Panc1 (cell line): ENCODE results near the gene SMIM36. TPM values are rescaled to one million over a fixed set of nuclear protein-coding genes. Genes with fewer than 3 reads are reported as not detected.

Source experiments
- ATAC-seq: fragments of 200-7000 bp; cut with Tn5 transposase; 2 replicates; pipeline ENCODE4 v1.9.1; 2020; ENCODE audit warnings: mild to moderate bottlenecking, moderate library complexity
- BruUV-seq: library from RNA; stranded (reverse); fragments of 400-500 nt; replicated peaks from 2 replicates; lab custom pipeline; 2021; lab: Mats Ljungman, UMichigan
- CTCF ChIA-PET: fragments of 300-600 bp; sonication (Branson Sonifier 250); formaldehyde crosslinking; loops from one replicate; lab custom pipeline; 2022; ENCODE audit warnings: antibody characterized with exemption; lab: Charles Lee
- POLR2A ChIA-PET: fragments of 300-600 bp; sonication (Branson Sonifier 250); formaldehyde crosslinking; loops from one replicate; lab custom pipeline; 2022; ENCODE audit warnings: antibody characterized with exemption; lab: Charles Lee
- DNase-seq: peaks from one replicate; pipeline ENCODE4 v3.0.0-alpha.2; 2010; ENCODE audit warnings: low read depth, low spot score
- H3K27ac ChIP-seq: 2 replicates; pipeline ENCODE4 v1.5.1; 2011; ENCODE audit warnings: mild to moderate bottlenecking, low read length, inconsistent platforms
- H3K27me3 ChIP-seq: fragments of 200-500 bp; sonication (Bioruptor generic); 2 replicates; pipeline ENCODE4 v1.6.0; 2014; ENCODE audit warnings: low read length, inconsistent platforms; ENCODE audit not compliant: control insufficient read depth, insufficient read depth
- H3K36me3 ChIP-seq: fragments of 200-500 bp; sonication (Bioruptor generic); 2 replicates; pipeline ENCODE4 v1.5.1; 2014; ENCODE audit warnings: inconsistent platforms, mild to moderate bottlenecking, low read length, moderate library complexity; ENCODE audit not compliant: control insufficient read depth, insufficient read depth
- H3K4me1 ChIP-seq: 2 replicates; pipeline ENCODE4 v1.5.1; 2011; ENCODE audit warnings: inconsistent platforms, mild to moderate bottlenecking, low read length, moderate library complexity; ENCODE audit not compliant: control insufficient read depth, insufficient read depth
- H3K4me3 ChIP-seq, 2 experiments: 2 replicates each; pipeline ENCODE4 v1.5.1; 2011 to 2012; ENCODE audit warnings: low read depth in 2 of 2, low read length in 2 of 2, mild to moderate bottlenecking in 2 of 2, inconsistent platforms in 1 of 2, moderate library complexity in 1 of 2
- H3K9me3 ChIP-seq: fragments of 200-500 bp; sonication (Bioruptor generic); 2 replicates; pipeline ENCODE4 v1.5.1; 2014; ENCODE audit warnings: low read depth, mild to moderate bottlenecking, inconsistent platforms, low read length, moderate library complexity; ENCODE audit not compliant: control insufficient read depth, insufficient read depth
- POLR2AphosphoS5 ChIP-seq: IDR thresholded peaks from 2 replicates; pipeline ENCODE4 v1.6.1; 2012; ENCODE audit warnings: mild to moderate bottlenecking, low read depth, low read length, moderate library complexity
- REST ChIP-seq, 2 experiments: IDR thresholded peaks; 2 replicates each; pipeline ENCODE4 v1.6.1; 2011 to 2012; ENCODE audit warnings: low read depth in 2 of 2, control low read depth in 1 of 2, low read length in 1 of 2, mild to moderate bottlenecking in 1 of 2, moderate library complexity in 1 of 2; ENCODE audit not compliant: insufficient read depth in 1 of 2
- SIN3A ChIP-seq: IDR thresholded peaks from 2 replicates; pipeline ENCODE4 v1.6.1; 2012; ENCODE audit warnings: low read depth, mild to moderate bottlenecking, low read length, moderate library complexity, borderline replicate concordance; ENCODE audit not compliant: insufficient read depth
- TCF7L2 ChIP-seq: IDR thresholded peaks from 2 replicates; pipeline ENCODE4 v1.6.1; 2011; ENCODE audit warnings: mild to moderate bottlenecking, low read depth, low read length, inconsistent platforms
- in situ Hi-C: cut with HindIII; loops from 2 replicates; pipeline ENCODE4 v1.10.0; 2016; ENCODE audit warnings: low sequenced_read_pairs, low pct_unique_long_range_greater_than_20kb
- intact Hi-C: fragments of 100-400 bp; cut with micrococcal nuclease; formaldehyde crosslinking; loops from one replicate; pipeline ENCODE4 v1.10.0; 2022; ENCODE audit not compliant: unreplicated experiment
- total RNA-seq: library from RNA; stranded (reverse); gene quantifications from one replicate; pipeline ENCODE4 v1.2.1, GENCODE V29; 2021; ENCODE audit not compliant: unreplicated experiment
- TF ChIP-seq, protein P1 (sequence below): fragments of 450-650 bp; IDR thresholded peaks from 2 replicates; pipeline ENCODE4 v1.5.1; 2017; ENCODE audit warnings: mild to moderate bottlenecking

Gene SMIM36
- total RNA-seq, 1 experiment from 2014 or later = not detected

- POLR2A ChIA-PET = no interaction called here
- no TSS peak for BruUV-seq
- Histone ChIP-seq H3K9me3 (no peaks in the 10 kb centered on the region), H3K27me3 (no peaks in the 10 kb centered on the region), H3K27ac (no peak overlapping the region), H3K4me3 (no peak overlapping the region), H3K36me3 (no peaks in the 10 kb centered on the region), H3K4me1 (no peaks in the 10 kb centered on the region)
- TF ChIP-seq TCF7L2 (no peak), POLR2AphosphoS5 (no peak), SIN3A (no peak), REST (IDR thresholded peaks at IDR 0.05; ENCODE audit: insufficient read depth in 1 of 2, low read depth in 2 of 2, low read length in 1 of 2) (no peak)
- TF ChIP-seq, protein P1, sequence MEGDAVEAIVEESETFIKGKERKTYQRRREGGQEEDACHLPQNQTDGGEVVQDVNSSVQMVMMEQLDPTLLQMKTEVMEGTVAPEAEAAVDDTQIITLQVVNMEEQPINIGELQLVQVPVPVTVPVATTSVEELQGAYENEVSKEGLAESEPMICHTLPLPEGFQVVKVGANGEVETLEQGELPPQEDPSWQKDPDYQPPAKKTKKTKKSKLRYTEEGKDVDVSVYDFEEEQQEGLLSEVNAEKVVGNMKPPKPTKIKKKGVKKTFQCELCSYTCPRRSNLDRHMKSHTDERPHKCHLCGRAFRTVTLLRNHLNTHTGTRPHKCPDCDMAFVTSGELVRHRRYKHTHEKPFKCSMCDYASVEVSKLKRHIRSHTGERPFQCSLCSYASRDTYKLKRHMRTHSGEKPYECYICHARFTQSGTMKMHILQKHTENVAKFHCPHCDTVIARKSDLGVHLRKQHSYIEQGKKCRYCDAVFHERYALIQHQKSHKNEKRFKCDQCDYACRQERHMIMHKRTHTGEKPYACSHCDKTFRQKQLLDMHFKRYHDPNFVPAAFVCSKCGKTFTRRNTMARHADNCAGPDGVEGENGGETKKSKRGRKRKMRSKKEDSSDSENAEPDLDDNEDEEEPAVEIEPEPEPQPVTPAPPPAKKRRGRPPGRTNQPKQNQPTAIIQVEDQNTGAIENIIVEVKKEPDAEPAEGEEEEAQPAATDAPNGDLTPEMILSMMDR = no peak
- ATAC-seq = 0 out of 2 replicates have a peak, but pooled peaks have one; percentile 45
- CTCF ChIA-PET = interaction anchor here (0.6 kb wide), 2 partner anchors 10 to 68 kb away, joined by 3 to 5 read pairs; no protein-coding TSS in a partner anchor
- in situ Hi-C loops = no loop called here
- intact Hi-C loops = no loop called here
- DNase-seq = no peak
These were observed 11.1 kb downstream of the SMIM36 start for GRCh38 chr17:55500103-55500502.

- in situ Hi-C loops (no loop called here), intact Hi-C loops (no loop called here)
- Histone ChIP-seq H3K27me3 (no peaks in the 10 kb centered on the region), H3K4me1 (no peaks in the 10 kb centered on the region), H3K36me3 (no peaks in the 10 kb centered on the region), H3K4me3 (no peak overlapping the region), H3K9me3 (no peaks in the 10 kb centered on the region), H3K27ac (no peak overlapping the region)
- no peak for ATAC-seq
- DNase-seq = no peak
- no peak for TF ChIP-seq REST (IDR thresholded peaks at IDR 0.05; ENCODE audit: insufficient read depth in 1 of 2, low read depth in 2 of 2, low read length in 1 of 2)
- TF ChIP-seq TCF7L2 = no peak
- TF ChIP-seq, protein P1 = no peak
- TF ChIP-seq POLR2AphosphoS5 = no peak
- TF ChIP-seq SIN3A = no peak
- ChIA-PET CTCF (no interaction called here), POLR2A (no interaction called here)
- no TSS peak for BruUV-seq
These were observed 15.0 kb downstream of the SMIM36 start for GRCh38 chr17:55496094-55496881.
